CD1c-positive myeloid dendritic cell (primary cell): ENCODE data around the gene RAPGEF6.
A peak's percentile ranks its signal among the peaks of the same experiment; 100 is the strongest.
"Not testable (repeated sequence)": the region's sequence is repeated elsewhere in the genome, so short reads cannot be mapped to it uniquely, and the experiment has no call there.

Source experiments
- DNase-seq: peaks from one replicate; pipeline ENCODE4 v3.0.0-alpha.2; 2016; ENCODE audit errors: extremely low spot score

RAPGEF6 gene

GRCh38 chr5:131609774-131610173, 25.3 kb downstream of the RAPGEF6 start:
- no peak for DNase-seq

GRCh38 chr5:131608597-131608996, 26.4 kb downstream of the RAPGEF6 start:
- DNase-seq = no peak

GRCh38 chr5:131607903-131608540, 27.0 kb downstream of the RAPGEF6 start:
- DNase-seq = no peak

GRCh38 chr5:131607418-131607817, 27.6 kb downstream of the RAPGEF6 start:
- DNase-seq = no peak

- DNase-seq = no peak
Observed at GRCh38 chr5:131605086-131605485, 29.9 kb downstream of the RAPGEF6 start.

- DNase-seq = peak; percentile 5
Observed at GRCh38 chr5:131595088-131596033, 39.7 kb downstream of the RAPGEF6 start.

- no peak for DNase-seq
Observed at GRCh38 chr5:131593921-131594320, 41.1 kb downstream of the RAPGEF6 start.

- DNase-seq = not testable (repeated sequence)
Observed at GRCh38 chr5:131593436-131593835, 41.6 kb downstream of the RAPGEF6 start.

GRCh38 chr5:131589510-131590348, 45.3 kb downstream of the RAPGEF6 start:
- peak; percentile 58 for DNase-seq

GRCh38 chr5:131587541-131587940, 47.5 kb downstream of the RAPGEF6 start:
- no peak for DNase-seq

GRCh38 chr5:131581702-131582101, 53.3 kb downstream of the RAPGEF6 start:
- DNase-seq = no peak

- no peak for DNase-seq
Observed at GRCh38 chr5:131579917-131580671, 54.9 kb downstream of the RAPGEF6 start.

- DNase-seq = no peak
Observed at GRCh38 chr5:131575660-131576227, 59.3 kb downstream of the RAPGEF6 start.

- no peak for DNase-seq
Observed at GRCh38 chr5:131571669-131572168, 63.3 kb downstream of the RAPGEF6 start.

- DNase-seq = no peak
Observed at GRCh38 chr5:131570757-131571156, 64.3 kb downstream of the RAPGEF6 start.

GRCh38 chr5:131564229-131564652, 70.8 kb downstream of the RAPGEF6 start:
- DNase-seq = no peak

GRCh38 chr5:131563434-131564228, 71.4 kb downstream of the RAPGEF6 start:
- no peak for DNase-seq

GRCh38 chr5:131550606-131551005, 84.4 kb downstream of the RAPGEF6 start:
- DNase-seq = no peak

GRCh38 chr5:131548176-131548575, 86.9 kb downstream of the RAPGEF6 start:
- peak; percentile 18 for DNase-seq

- DNase-seq = no peak
Observed at GRCh38 chr5:131545845-131546244, 89.2 kb downstream of the RAPGEF6 start.
